NB4 (cell line): ENCODE measurements around the gene ZNF688.

Source experiments
- DNase-seq: peaks from one replicate; pipeline ENCODE4 v3.0.0; 2010; ENCODE audit warnings: low read depth
- H3K4me3 ChIP-seq: one replicate; pipeline ENCODE4 v1.5.1; 2011; ENCODE audit warnings: mild to moderate bottlenecking, low read depth, low read length, moderate library complexity
- MAX ChIP-seq: IDR thresholded peaks from 2 replicates; pipeline ENCODE4 v1.6.1; 2011; ENCODE audit warnings: low read depth, low read length
- MYC ChIP-seq: IDR thresholded peaks from 2 replicates; pipeline ENCODE4 v1.6.1; 2011; ENCODE audit warnings: low read depth, low read length
- POLR2A ChIP-seq: IDR thresholded peaks from 2 replicates; pipeline ENCODE4 v1.6.1; 2011; ENCODE audit warnings: mild to moderate bottlenecking; ENCODE audit not compliant: insufficient read length; ENCODE audit errors: extremely low read depth
- TF ChIP-seq, protein P1 (sequence below): IDR thresholded peaks from one replicate; pipeline ENCODE4 v1.5.1; 2012; ENCODE audit warnings: low read depth, low read length

ZNF688 gene

DNA sequence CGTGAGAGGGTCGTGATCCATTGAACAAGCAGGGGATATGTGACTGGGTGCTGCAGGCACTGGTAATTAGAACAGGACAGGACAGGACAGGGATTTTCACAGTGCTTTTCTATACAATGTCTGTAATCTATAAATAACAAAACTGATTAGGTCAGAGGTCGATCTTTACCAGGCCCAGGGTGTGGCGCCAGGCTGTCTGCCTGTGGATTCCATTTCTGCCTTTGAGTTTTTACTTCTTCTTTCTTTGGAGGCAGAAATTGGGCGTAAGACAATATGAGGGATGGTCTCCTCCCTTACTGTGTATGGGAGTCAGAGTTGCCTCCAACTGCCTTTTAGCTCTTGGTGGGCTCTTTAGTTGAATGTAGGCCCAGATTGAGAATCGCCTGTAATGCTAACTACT is 11.8 kb downstream of the ZNF688 start:
- TF ChIP-seq MAX (no peak), POLR2A (no peak), MYC (no peak)
- TF ChIP-seq, protein P1, sequence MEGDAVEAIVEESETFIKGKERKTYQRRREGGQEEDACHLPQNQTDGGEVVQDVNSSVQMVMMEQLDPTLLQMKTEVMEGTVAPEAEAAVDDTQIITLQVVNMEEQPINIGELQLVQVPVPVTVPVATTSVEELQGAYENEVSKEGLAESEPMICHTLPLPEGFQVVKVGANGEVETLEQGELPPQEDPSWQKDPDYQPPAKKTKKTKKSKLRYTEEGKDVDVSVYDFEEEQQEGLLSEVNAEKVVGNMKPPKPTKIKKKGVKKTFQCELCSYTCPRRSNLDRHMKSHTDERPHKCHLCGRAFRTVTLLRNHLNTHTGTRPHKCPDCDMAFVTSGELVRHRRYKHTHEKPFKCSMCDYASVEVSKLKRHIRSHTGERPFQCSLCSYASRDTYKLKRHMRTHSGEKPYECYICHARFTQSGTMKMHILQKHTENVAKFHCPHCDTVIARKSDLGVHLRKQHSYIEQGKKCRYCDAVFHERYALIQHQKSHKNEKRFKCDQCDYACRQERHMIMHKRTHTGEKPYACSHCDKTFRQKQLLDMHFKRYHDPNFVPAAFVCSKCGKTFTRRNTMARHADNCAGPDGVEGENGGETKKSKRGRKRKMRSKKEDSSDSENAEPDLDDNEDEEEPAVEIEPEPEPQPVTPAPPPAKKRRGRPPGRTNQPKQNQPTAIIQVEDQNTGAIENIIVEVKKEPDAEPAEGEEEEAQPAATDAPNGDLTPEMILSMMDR, result no peak
- H3K4me3 ChIP-seq, result no peak overlapping the region
- DNase-seq, result no peak

GRCh38 chr16:30558789-30559377 is 12.6 kb downstream of the ZNF688 start:
- TF ChIP-seq, protein P1, result no peak
- TF ChIP-seq MYC, result no peak
- no peak for TF ChIP-seq MAX
- DNase-seq, result no peak
- peak overlapping the region; percentile 38 for H3K4me3 ChIP-seq

DNA sequence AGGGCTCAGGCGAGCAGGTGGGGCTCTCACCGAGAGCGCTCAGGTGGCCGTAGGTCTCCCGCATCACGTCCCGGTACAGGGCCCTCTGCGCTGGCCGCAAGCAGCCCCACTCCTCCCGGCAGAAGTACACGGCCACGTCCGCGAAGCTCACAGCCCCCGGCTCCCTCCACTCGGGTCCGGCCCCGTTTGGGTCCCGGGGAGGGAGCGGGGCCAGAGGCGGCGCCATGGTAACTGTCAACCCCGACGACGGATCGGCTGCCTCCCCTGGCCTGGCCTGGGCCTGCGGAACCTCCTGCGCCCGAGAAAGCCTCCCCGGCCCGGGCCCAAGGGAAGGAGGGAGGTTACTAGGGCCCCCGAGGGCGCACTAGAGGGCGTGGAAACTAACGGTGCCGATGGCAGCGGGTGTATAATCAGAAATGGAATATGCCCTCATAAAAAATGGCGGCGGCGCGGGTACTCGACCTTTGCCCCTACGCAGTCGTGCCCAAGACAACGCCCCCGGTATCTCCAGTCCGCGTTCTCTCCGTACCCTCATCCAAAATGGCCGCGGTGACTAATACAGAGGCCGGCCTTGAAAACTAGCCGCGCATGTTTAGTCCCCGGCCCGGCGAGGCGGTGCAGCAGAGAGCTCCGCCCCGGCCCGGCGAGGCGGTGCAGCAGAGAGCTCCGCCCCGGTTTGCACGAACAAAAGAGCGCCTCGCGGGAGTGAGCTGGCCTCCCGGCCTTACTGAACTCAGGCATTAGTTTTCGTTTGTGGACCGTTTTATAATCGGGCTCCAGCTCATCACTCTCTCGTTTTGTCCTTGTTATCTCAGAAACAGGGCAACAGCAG is 13.3 kb downstream of the ZNF688 start, which contains the start of gene ZNF764:
Gene ZNF764, minus strand, starts transcription at position 418 of the 832 bp plus-strand sequence. Its CDS starts 192 bp downstream, at position 226.
- peak; percentile 61 for TF ChIP-seq MAX
- peak; percentile 74; the same call in 1 of the 2 replicates for TF ChIP-seq MYC
- TF ChIP-seq POLR2A, result peak; percentile 69
- TF ChIP-seq, protein P1, result no peak
- DNase-seq, result peak; percentile 98

GRCh38 chr16:30557707-30557956 is 13.9 kb downstream of the ZNF688 start:
- no peak for TF ChIP-seq MYC
- TF ChIP-seq MAX, result peak; percentile 6; the same call in 1 of the 2 replicates
- DNase-seq, result no peak
- peak overlapping the region; percentile 76 for H3K4me3 ChIP-seq

More for the DNA sequence above, 13.3 kb downstream of the ZNF688 start, which contains the start of gene ZNF764:
- H3K4me3 ChIP-seq, result peak within 1 kb of the TSS; percentile 76

DNA sequence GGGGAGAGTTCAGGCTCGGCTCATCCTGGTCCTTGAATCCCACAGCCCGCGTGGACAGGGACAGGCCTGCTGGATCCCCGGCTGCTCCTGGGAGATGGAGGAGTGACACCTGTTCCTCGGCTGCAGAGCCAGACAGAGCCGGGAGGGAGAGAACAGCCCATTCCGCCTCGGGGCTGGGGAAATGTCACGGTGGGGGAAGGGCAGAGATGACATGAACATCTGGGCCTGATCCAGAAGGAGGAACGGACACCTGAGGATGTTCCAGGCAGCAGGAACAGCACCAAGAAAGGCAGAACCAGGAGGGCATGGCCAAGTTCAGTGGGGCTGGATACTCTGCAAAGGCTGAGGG is 15.4 kb downstream of the ZNF688 start:
- no peak for DNase-seq
- no peak overlapping the region for H3K4me3 ChIP-seq
- TF ChIP-seq POLR2A, result no peak
- TF ChIP-seq, protein P1, result no peak
- no peak for TF ChIP-seq MAX
- no peak for TF ChIP-seq MYC

DNA sequence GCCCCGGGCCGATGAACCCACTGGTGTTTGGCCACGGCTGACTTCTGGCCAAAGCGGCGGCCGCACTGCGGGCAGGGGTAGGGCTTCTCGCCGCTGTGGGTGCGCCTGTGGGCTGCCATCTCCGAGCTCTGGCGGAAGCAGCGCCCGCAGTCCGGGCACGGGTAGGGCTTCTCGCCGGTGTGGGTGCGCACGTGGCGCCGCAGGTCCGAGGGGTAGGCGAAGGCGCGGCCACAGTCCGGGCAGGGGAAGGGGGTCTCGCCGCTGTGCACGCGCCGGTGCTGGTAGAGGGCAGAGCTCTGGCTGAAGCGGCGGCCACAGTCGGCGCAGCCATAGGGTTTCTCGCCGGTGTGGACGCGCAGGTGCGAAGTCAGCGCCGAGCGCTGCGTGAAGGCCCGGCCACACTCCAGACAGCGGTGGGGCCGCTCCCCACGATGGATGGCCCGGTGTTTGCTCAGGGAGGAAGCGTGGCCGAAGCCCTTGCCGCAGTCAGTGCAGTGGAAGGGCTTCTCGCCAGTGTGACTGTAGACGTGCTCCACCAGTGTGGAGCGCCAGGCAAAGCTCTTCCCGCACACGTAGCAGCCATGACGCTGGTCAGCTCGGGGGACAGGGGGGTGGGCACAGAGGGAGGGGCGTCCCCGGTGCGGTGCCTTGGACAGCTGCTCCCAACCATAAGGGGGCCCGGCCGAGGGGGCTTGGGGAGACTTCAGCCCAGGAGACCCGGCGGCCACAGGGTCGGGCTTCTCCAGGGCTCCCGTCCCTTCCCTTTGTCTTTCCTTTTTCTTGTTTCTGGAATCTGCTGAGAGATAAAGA is 16.0 kb downstream of the ZNF688 start:
- TF ChIP-seq POLR2A (no peak), MAX (no peak), MYC (no peak)
- TF ChIP-seq, protein P1, result no peak
- no peak overlapping the region for H3K4me3 ChIP-seq
- DNase-seq, result no peak
